Thyroid gland (tissue), 4 donors: ENCODE results near the gene ACAP1.

Source experiments
- POLR2A ChIP-seq, 2 donors: fragments of 450-650 bp; IDR thresholded peaks; one replicate each; pipeline ENCODE4 v1.6.1; 2017; ENCODE audit warnings: antibody characterized with exemption in 2 of 2, mild to moderate bottlenecking in 2 of 2, moderate library complexity in 1 of 2
- TF ChIP-seq, protein P1 (sequence below), 6 experiments: fragments of 200-600 bp in 3 of 6; fragments of 450-650 bp in 3 of 6; sonication (generic) in 3 of 6; IDR thresholded peaks; one replicate each; pipeline ENCODE4 v1.5.1; 2016 to 2019; ENCODE audit warnings: antibody characterized with exemption in 6 of 6, mild to moderate bottlenecking in 2 of 6, inconsistent platforms in 1 of 6, moderate library complexity in 1 of 6

GRCh38 chr17:7354262-7354843 lies 18.0 kb downstream of the ACAP1 start:
- TF ChIP-seq, protein P1, sequence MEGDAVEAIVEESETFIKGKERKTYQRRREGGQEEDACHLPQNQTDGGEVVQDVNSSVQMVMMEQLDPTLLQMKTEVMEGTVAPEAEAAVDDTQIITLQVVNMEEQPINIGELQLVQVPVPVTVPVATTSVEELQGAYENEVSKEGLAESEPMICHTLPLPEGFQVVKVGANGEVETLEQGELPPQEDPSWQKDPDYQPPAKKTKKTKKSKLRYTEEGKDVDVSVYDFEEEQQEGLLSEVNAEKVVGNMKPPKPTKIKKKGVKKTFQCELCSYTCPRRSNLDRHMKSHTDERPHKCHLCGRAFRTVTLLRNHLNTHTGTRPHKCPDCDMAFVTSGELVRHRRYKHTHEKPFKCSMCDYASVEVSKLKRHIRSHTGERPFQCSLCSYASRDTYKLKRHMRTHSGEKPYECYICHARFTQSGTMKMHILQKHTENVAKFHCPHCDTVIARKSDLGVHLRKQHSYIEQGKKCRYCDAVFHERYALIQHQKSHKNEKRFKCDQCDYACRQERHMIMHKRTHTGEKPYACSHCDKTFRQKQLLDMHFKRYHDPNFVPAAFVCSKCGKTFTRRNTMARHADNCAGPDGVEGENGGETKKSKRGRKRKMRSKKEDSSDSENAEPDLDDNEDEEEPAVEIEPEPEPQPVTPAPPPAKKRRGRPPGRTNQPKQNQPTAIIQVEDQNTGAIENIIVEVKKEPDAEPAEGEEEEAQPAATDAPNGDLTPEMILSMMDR (IDR thresholded peaks at IDR 0.05), result no peak
- TF ChIP-seq POLR2A (IDR thresholded peaks at IDR 0.05), result no peak
